ENCODE results near the gene LTC4S. TPM values are rescaled to one million over a fixed set of nuclear protein-coding genes. Genes with fewer than 3 reads are reported as not detected.

The LTC4S gene
- total RNA-seq, 1 donor, result 1.4 TPM

- Histone ChIP-seq H3K4me1 (ENCODE audit: insufficient read depth, low read length) (peaks cover 22% of the 10 kb centered on the region), H2AFZ (ENCODE audit: low read length) (no peak overlapping the region), H4K20me1 (ENCODE audit: insufficient read depth, low read length) (peaks cover 25% of the 10 kb centered on the region), H3K36me3 (ENCODE audit: insufficient read depth, low read length) (peaks cover 70% of the 10 kb centered on the region), H3K27ac (ENCODE audit: low read depth, low read length) (no peak overlapping the region), H3K79me2 (ENCODE audit: insufficient read depth, low read length) (peaks cover 46% of the 10 kb centered on the region), H3K9me3 (ENCODE audit: low read depth, low read length) (no peaks in the 10 kb centered on the region), H3K27me3 (ENCODE audit: insufficient read depth, low read length) (no peaks in the 10 kb centered on the region), H3K4me3 (ENCODE audit: insufficient read depth, low read length) (no peak overlapping the region), H3K4me2 (ENCODE audit: insufficient read depth, low read length) (no peak overlapping the region)
- peak; percentile 45 for DNase-seq (ENCODE audit: insufficient read length, low spot score, missing footprints)
- no peak for TF ChIP-seq CTCF (IDR thresholded peaks at IDR 0.05; ENCODE audit: extremely low read depth, low read depth, low read length)
Measured at GRCh38 chr5:179769796-179770195, 24.0 kb upstream of the LTC4S start.

- no peaks in the 10 kb centered on the region for H3K27me3 ChIP-seq (ENCODE audit: insufficient read depth, low read length)
- TF ChIP-seq CTCF (IDR thresholded peaks at IDR 0.05; ENCODE audit: extremely low read depth, low read depth, low read length), result no peak
- no peak overlapping the region for H3K4me2 ChIP-seq (ENCODE audit: insufficient read depth, low read length)
- H3K4me1 ChIP-seq (ENCODE audit: insufficient read depth, low read length), result peaks cover 6% of the 10 kb centered on the region
- no peaks in the 10 kb centered on the region for H3K9me3 ChIP-seq (ENCODE audit: low read depth, low read length)
- H4K20me1 ChIP-seq (ENCODE audit: insufficient read depth, low read length), result peaks cover 16% of the 10 kb centered on the region
- peaks cover 44% of the 10 kb centered on the region for H3K79me2 ChIP-seq (ENCODE audit: insufficient read depth, low read length)
- H2AFZ ChIP-seq (ENCODE audit: low read length), result no peak overlapping the region
- H3K27ac ChIP-seq (ENCODE audit: low read depth, low read length), result no peak overlapping the region
- H3K36me3 ChIP-seq (ENCODE audit: insufficient read depth, low read length), result peaks cover 76% of the 10 kb centered on the region
- DNase-seq (ENCODE audit: insufficient read length, low spot score, missing footprints), result no peak
- H3K4me3 ChIP-seq (ENCODE audit: insufficient read depth, low read length), result no peak overlapping the region
Measured at GRCh38 chr5:179771311-179771895, 22.4 kb upstream of the LTC4S start.

- no peaks in the 10 kb centered on the region for H3K27me3 ChIP-seq (ENCODE audit: insufficient read depth, low read length)
- no peak overlapping the region for H3K27ac ChIP-seq (ENCODE audit: low read depth, low read length)
- no peaks in the 10 kb centered on the region for H3K4me1 ChIP-seq (ENCODE audit: insufficient read depth, low read length)
- H3K9me3 ChIP-seq (ENCODE audit: low read depth, low read length), result no peaks in the 10 kb centered on the region
- H2AFZ ChIP-seq (ENCODE audit: low read length), result no peak overlapping the region
- TF ChIP-seq CTCF (IDR thresholded peaks at IDR 0.05; ENCODE audit: extremely low read depth, low read depth, low read length), result no peak
- H4K20me1 ChIP-seq (ENCODE audit: insufficient read depth, low read length), result peaks cover 16% of the 10 kb centered on the region
- DNase-seq (ENCODE audit: insufficient read length, low spot score, missing footprints), result peak; percentile 27
- no peak overlapping the region for H3K4me3 ChIP-seq (ENCODE audit: insufficient read depth, low read length)
- no peak overlapping the region for H3K4me2 ChIP-seq (ENCODE audit: insufficient read depth, low read length)
- H3K79me2 ChIP-seq (ENCODE audit: insufficient read depth, low read length), result peaks cover 35% of the 10 kb centered on the region
- peaks cover 72% of the 10 kb centered on the region for H3K36me3 ChIP-seq (ENCODE audit: insufficient read depth, low read length)
Measured at GRCh38 chr5:179772351-179772750, 21.4 kb upstream of the LTC4S start.

- no peak overlapping the region for H3K4me2 ChIP-seq (ENCODE audit: insufficient read depth, low read length)
- peaks cover 11% of the 10 kb centered on the region for H4K20me1 ChIP-seq (ENCODE audit: insufficient read depth, low read length)
- no peak overlapping the region for H2AFZ ChIP-seq (ENCODE audit: low read length)
- no peaks in the 10 kb centered on the region for H3K4me1 ChIP-seq (ENCODE audit: insufficient read depth, low read length)
- no peak overlapping the region for H3K4me3 ChIP-seq (ENCODE audit: insufficient read depth, low read length)
- DNase-seq (ENCODE audit: insufficient read length, low spot score, missing footprints), result no peak
- peaks cover 23% of the 10 kb centered on the region for H3K79me2 ChIP-seq (ENCODE audit: insufficient read depth, low read length)
- no peak for TF ChIP-seq CTCF (IDR thresholded peaks at IDR 0.05; ENCODE audit: extremely low read depth, low read depth, low read length)
- H3K9me3 ChIP-seq (ENCODE audit: low read depth, low read length), result no peaks in the 10 kb centered on the region
- H3K27ac ChIP-seq (ENCODE audit: low read depth, low read length), result no peak overlapping the region
- no peaks in the 10 kb centered on the region for H3K27me3 ChIP-seq (ENCODE audit: insufficient read depth, low read length)
- H3K36me3 ChIP-seq (ENCODE audit: insufficient read depth, low read length), result peaks cover 76% of the 10 kb centered on the region
Measured at GRCh38 chr5:179773686-179774040, 20.1 kb upstream of the LTC4S start.
